H1 (cell line): ENCODE measurements around the gene PAEP. TPM values are rescaled to one million over a fixed set of nuclear protein-coding genes. Genes with fewer than 3 reads are reported as not detected.
A peak's percentile ranks its signal among the peaks of the same experiment; 100 is the strongest.

ENCODE experiments used
- CTCF ChIA-PET: fragments of 300-600 bp; sonication (Branson Sonifier 250); formaldehyde crosslinking; loops from one replicate; lab custom pipeline; 2021; ENCODE audit not compliant: partially characterized antibody; lab: Charles Lee
- POLR2A ChIA-PET: fragments of 300-600 bp; sonication (Branson Sonifier 250); formaldehyde crosslinking; loops from one replicate; lab custom pipeline; 2021; ENCODE audit warnings: inconsistent platforms; ENCODE audit not compliant: partially characterized antibody; lab: Charles Lee
- DNase-seq, 2 experiments: peaks; one replicate each; pipeline versions ENCODE4 v3.0.0 to v3.0.0-alpha.2; 2010 to 2022; ENCODE audit warnings: low spot score in 2 of 2, low read depth in 1 of 2, mixed read lengths in 1 of 2
- FAIRE-seq: peaks from 2 replicates; lab custom pipeline; 2011; peaks lifted over from hg19 to GRCh38; lab: Jason Lieb, UNC
- H2AFZ ChIP-seq: 2 replicates; pipeline ENCODE4 v1.8.1; 2012; ENCODE audit warnings: low read length, inconsistent platforms
- H2AK5ac ChIP-seq: 2 replicates; pipeline ENCODE4 v1.6.1; 2013; ENCODE audit warnings: low read depth, low read length
- H2BK120ac ChIP-seq: replicated peaks from 2 replicates; pipeline ENCODE3; 2013; ENCODE audit warnings: low read depth, low read length, inconsistent platforms
- H2BK12ac ChIP-seq: 2 replicates; pipeline ENCODE4 v1.6.1; 2013; ENCODE audit warnings: low read depth, low read length
- H2BK15ac ChIP-seq: 2 replicates; pipeline ENCODE4 v1.6.1; 2013; ENCODE audit warnings: low read length
- H2BK20ac ChIP-seq: 2 replicates; pipeline ENCODE4 v1.6.1; 2013; ENCODE audit warnings: low read length
- H2BK5ac ChIP-seq: 2 replicates; pipeline ENCODE4 v1.6.1; 2013; ENCODE audit warnings: low read depth, low read length
- H3K14ac ChIP-seq: 2 replicates; pipeline ENCODE4 v1.6.1; 2013; ENCODE audit warnings: inconsistent platforms; ENCODE audit not compliant: insufficient read length
- H3K18ac ChIP-seq: 2 replicates; pipeline ENCODE4 v1.6.1; 2013; ENCODE audit warnings: low read length; ENCODE audit errors: extremely low read depth
- H3K23ac ChIP-seq: 2 replicates; pipeline ENCODE4 v1.6.1; 2013; ENCODE audit warnings: inconsistent platforms; ENCODE audit not compliant: insufficient read length
- H3K23me2 ChIP-seq: 2 replicates; pipeline ENCODE4 v1.6.1; 2013; ENCODE audit warnings: low read depth, low read length
- H3K27ac ChIP-seq: 2 replicates; pipeline ENCODE4 v1.6.1; 2011; ENCODE audit warnings: low read depth, low read length, inconsistent platforms
- H3K27me3 ChIP-seq, 4 experiments: replicated peaks in 1 of 4; 1 replicate in 1 of 4; 2 replicates in 3 of 4; pipeline versions ENCODE4 v1.6.1 to v1.8.1; 2011 to 2013; ENCODE audit warnings: low read length in 3 of 4, mild to moderate bottlenecking in 3 of 4, inconsistent platforms in 2 of 4, mixed read lengths in 2 of 4, moderate library complexity in 1 of 4; ENCODE audit not compliant: control insufficient read depth in 3 of 4, insufficient read depth in 3 of 4; ENCODE audit errors: extremely low read depth in 1 of 4
- H3K36me3 ChIP-seq, 4 experiments: 2 replicates each; pipeline versions ENCODE4 v1.6.1 to v1.8.1; 2011 to 2013; ENCODE audit warnings: mild to moderate bottlenecking in 4 of 4, low read length in 3 of 4, moderate library complexity in 2 of 4, control low read depth in 1 of 4, inconsistent platforms in 1 of 4; ENCODE audit not compliant: insufficient read depth in 4 of 4, control insufficient read depth in 2 of 4
- H3K4ac ChIP-seq: replicated peaks from 2 replicates; pipeline ENCODE3; 2013; ENCODE audit warnings: low read length, low read depth, mixed read lengths, inconsistent platforms; ENCODE audit not compliant: insufficient read length
- H3K4me1 ChIP-seq, 4 experiments: replicated peaks in 1 of 4; 1 replicate in 1 of 4; 2 replicates in 3 of 4; pipeline versions ENCODE4 v1.6.1 to v1.8.1; 2011 to 2013; ENCODE audit warnings: low read length in 3 of 4, inconsistent platforms in 2 of 4, mixed read lengths in 1 of 4; ENCODE audit not compliant: insufficient read depth in 4 of 4, control insufficient read depth in 3 of 4
- H3K4me2 ChIP-seq, 2 experiments: 2 replicates each; pipeline versions ENCODE4 v1.6.1 to v1.8.1; 2011 to 2013; ENCODE audit warnings: low read depth in 2 of 2, low read length in 2 of 2, control low read depth in 1 of 2, inconsistent platforms in 1 of 2, mild to moderate bottlenecking in 1 of 2; ENCODE audit not compliant: insufficient read depth in 1 of 2
- H3K4me3 ChIP-seq, 4 experiments: fragments of 200-600, 300-600 bp in 1 of 4; sonication (generic), shearing (Covaris generic), sonication (Bioruptor Twin) in 1 of 4; 2 replicates each; pipeline versions ENCODE4 v1.5.1 to v1.8.1; 2011 to 2016; ENCODE audit warnings: low read length in 4 of 4, low read depth in 3 of 4, control low read depth in 2 of 4, inconsistent platforms in 2 of 4, mild to moderate bottlenecking in 2 of 4, mixed read lengths in 1 of 4, moderate library complexity in 1 of 4; ENCODE audit not compliant: insufficient read depth in 2 of 4; ENCODE audit errors: extremely low read depth in 1 of 4
- H3K56ac ChIP-seq: replicated peaks from 2 replicates; pipeline ENCODE3; 2013; ENCODE audit warnings: low read depth, mild to moderate bottlenecking, mixed read lengths, low read length, inconsistent platforms; ENCODE audit not compliant: insufficient read length
- H3K79me1 ChIP-seq: 2 replicates; pipeline ENCODE4 v1.6.1; 2013; ENCODE audit warnings: low read depth, low read length, control low read depth
- H3K79me2 ChIP-seq, 2 experiments: 2 replicates each; pipeline versions ENCODE4 v1.6.1 to v1.8.1; 2012 to 2013; ENCODE audit warnings: low read length in 2 of 2, mild to moderate bottlenecking in 2 of 2, inconsistent platforms in 1 of 2; ENCODE audit not compliant: insufficient read depth in 2 of 2, control insufficient read depth in 1 of 2
- H3K9ac ChIP-seq, 4 experiments: replicated peaks in 1 of 4; 1 replicate in 1 of 4; 2 replicates in 3 of 4; pipeline versions ENCODE4 v1.6.1 to v1.8.1; 2011 to 2013; ENCODE audit warnings: low read depth in 3 of 4, low read length in 3 of 4, control low read depth in 2 of 4, mild to moderate bottlenecking in 2 of 4, moderate library complexity in 2 of 4, inconsistent platforms in 1 of 4; ENCODE audit errors: extremely low read depth in 1 of 4
- H3K9me3 ChIP-seq, 2 experiments: 2 replicates each; pipeline versions ENCODE4 v1.6.1 to v1.8.1; 2012 to 2013; ENCODE audit warnings: mild to moderate bottlenecking in 2 of 2, moderate library complexity in 2 of 2, control low read depth in 1 of 2, inconsistent platforms in 1 of 2, low read depth in 1 of 2, low read length in 1 of 2, mixed read lengths in 1 of 2; ENCODE audit not compliant: insufficient read depth in 2 of 2
- H4K20me1 ChIP-seq, 2 experiments: replicated peaks in 1 of 2; 2 replicates each; pipeline versions ENCODE3 to v1.8.1; 2011 to 2013; ENCODE audit warnings: inconsistent platforms in 2 of 2, low read length in 2 of 2, mild to moderate bottlenecking in 1 of 2; ENCODE audit not compliant: insufficient read depth in 2 of 2, control insufficient read depth in 1 of 2
- H4K5ac ChIP-seq: 2 replicates; pipeline ENCODE4 v1.6.1; 2013; ENCODE audit warnings: low read length, low read depth, mixed read lengths, inconsistent platforms; ENCODE audit not compliant: insufficient read length
- H4K8ac ChIP-seq: 2 replicates; pipeline ENCODE4 v1.8.0; 2013; ENCODE audit warnings: mild to moderate bottlenecking, moderate library complexity, low read length, inconsistent platforms; ENCODE audit not compliant: insufficient read depth; ENCODE audit errors: extremely low read depth
- H4K91ac ChIP-seq: replicated peaks from 2 replicates; pipeline ENCODE3; 2013; ENCODE audit warnings: low read length, mixed read lengths, inconsistent platforms; ENCODE audit not compliant: insufficient read length
- BCL11A ChIP-seq, 2 experiments: IDR thresholded peaks; one replicate each; pipeline ENCODE4 v1.6.1; 2011; ENCODE audit warnings: low read depth in 2 of 2, low read length in 2 of 2, mild to moderate bottlenecking in 2 of 2
- GTF2F1 ChIP-seq: IDR thresholded peaks from 2 replicates; pipeline ENCODE4 v1.6.1; 2012; ENCODE audit warnings: low read depth, low read length, improper control_type of control experiment, borderline replicate concordance
- HDAC2 ChIP-seq, 2 experiments: fragments of 300-600 bp in 1 of 2; sonication (generic) in 1 of 2; IDR thresholded peaks; 2 replicates each; pipeline ENCODE4 v1.6.1; 2011 to 2012; ENCODE audit warnings: low read depth in 2 of 2, low read length in 2 of 2, mild to moderate bottlenecking in 2 of 2, moderate library complexity in 2 of 2, borderline replicate concordance in 1 of 2, inconsistent platforms in 1 of 2
- JUN ChIP-seq: IDR thresholded peaks from 2 replicates; pipeline ENCODE4 v1.6.1; 2011; ENCODE audit warnings: low read depth, mild to moderate bottlenecking, improper control_type of control experiment, low read length
- JUND ChIP-seq: IDR thresholded peaks from 2 replicates; pipeline ENCODE4 v1.6.1; 2011; ENCODE audit warnings: mild to moderate bottlenecking, improper control_type of control experiment, low read length
- KDM4A ChIP-seq: IDR thresholded peaks from one replicate; pipeline ENCODE4 v1.7.1; 2012; ENCODE audit warnings: low read depth, mild to moderate bottlenecking, moderate library complexity, low read length, inconsistent platforms; ENCODE audit not compliant: severe bottlenecking
- NRF1 ChIP-seq: IDR thresholded peaks from 2 replicates; pipeline ENCODE4 v1.6.1; 2011; ENCODE audit warnings: mild to moderate bottlenecking, low read depth, low read length, improper control_type of control experiment
- RXRA ChIP-seq: IDR thresholded peaks from 2 replicates; pipeline ENCODE4 v1.6.1; 2011; ENCODE audit warnings: low read depth, mild to moderate bottlenecking, low read length, moderate library complexity; ENCODE audit not compliant: insufficient read depth
- SIRT6 ChIP-seq: IDR thresholded peaks from one replicate; pipeline ENCODE4 v1.7.1; 2012; ENCODE audit warnings: low read length, inconsistent platforms
- TAF7 ChIP-seq: optimal IDR thresholded peaks from 2 replicates; pipeline ENCODE3; 2011; ENCODE audit warnings: low read depth, mild to moderate bottlenecking, inconsistent platforms, low read length, moderate library complexity, borderline replicate concordance
- TBP ChIP-seq: IDR thresholded peaks from 2 replicates; pipeline ENCODE4 v1.6.1; 2011; ENCODE audit warnings: low read depth, low read length, improper control_type of control experiment
- TCF12 ChIP-seq: IDR thresholded peaks from 2 replicates; pipeline ENCODE4 v1.6.1; 2011; ENCODE audit warnings: low read depth, mild to moderate bottlenecking, low read length
- whole genome bisulfite sequencing, 2 experiments: shearing (Covaris generic) in 1 of 2; methylation state at CpG; one replicate each; pipeline versions ENCODE4 v1.1.6 to v1.1.7; 2013 to 2015; ENCODE audit warnings: low lambda C conversion rate in 2 of 2, mixed read lengths in 2 of 2, inconsistent platforms in 1 of 2, low coverage in 1 of 2, missing lambda C conversion rate in 1 of 2; ENCODE audit not compliant: insufficient replicate concordance in 2 of 2, insufficient coverage in 1 of 2, insufficient read length in 1 of 2; ENCODE audit errors: extremely low coverage in 1 of 2, missing lambda C conversion rate in 1 of 2; 5-methylcytosine and 5-hydroxymethylcytosine counted together
- polyA plus RNA-seq, 7 experiments: library from polyadenylated mRNA; depleted of rRNA in 3 of 7; stranded (reverse) in 5 of 7; unstranded in 2 of 7; fragments of >200 nt in 5 of 7; fragments of 200-250 nt in 2 of 7; gene quantifications; 1 replicate in 5 of 7; 2 replicates in 1 of 7; 4 replicates in 1 of 7; pipeline versions ENCODE4 v1.2.1 to v1.2.3, GENCODE V29; 2011 to 2013; ENCODE audit warnings: missing spikeins in 2 of 7, mixed read lengths in 2 of 7
- total RNA-seq: library from RNA; stranded (reverse); fragmentation: NEBNext Ultra II Directional; extraction: Animal tissue kit (Norgen Biotek cat#: 25700); gene quantifications from 2 replicates; pipeline ENCODE4 v1.2.1, GENCODE V29; 2021

PAEP gene
- total and polyA plus RNA-seq, 2 of the 8 experiments (the other 6 are each of a cell fraction or from before 2014, with no cell fraction given), result not detected

DNA sequence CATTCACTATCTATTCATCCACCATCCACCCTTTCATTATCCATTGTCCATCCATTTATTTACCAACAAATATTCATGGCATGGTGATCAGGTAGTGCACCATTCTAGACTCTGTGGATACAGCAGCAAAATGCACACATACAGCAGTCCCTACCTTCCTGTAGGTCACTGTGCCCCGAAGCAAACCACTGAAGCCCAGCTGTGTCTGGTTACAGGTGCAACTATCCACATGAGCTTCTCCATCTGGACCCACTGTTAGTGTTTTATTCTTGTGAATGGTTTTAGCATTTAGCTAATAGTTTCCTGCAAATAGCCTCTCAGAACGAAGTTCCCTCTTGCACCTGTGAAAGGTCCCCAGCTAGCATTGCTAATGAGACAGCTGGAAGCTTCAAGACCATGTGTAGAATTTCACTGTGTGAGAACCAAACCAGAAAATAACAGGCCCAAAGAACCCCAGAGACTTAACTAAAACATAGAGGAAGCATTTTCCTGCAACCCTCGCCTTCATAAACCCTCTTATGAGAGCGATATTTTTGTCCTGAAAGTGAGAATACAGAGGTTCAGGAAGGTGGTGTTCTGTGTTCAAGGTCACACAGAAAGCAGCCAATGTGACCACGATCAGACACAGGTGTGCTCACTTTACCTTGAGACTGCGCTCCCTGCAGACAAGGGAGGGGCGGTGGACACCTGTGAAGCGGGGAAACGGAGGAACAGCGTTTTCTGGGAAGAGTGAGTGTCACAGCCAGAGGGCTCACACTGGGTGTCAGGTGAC is 18.5 kb downstream of the PAEP start:
- H2BK5ac ChIP-seq, result no peak overlapping the region
- WGBS, 2 experiments, result 83% methylated on average over 10 of the region's 10 CpGs; no CpG with 5 or more reads in 1 of the 2 experiments
- no peak overlapping the region for H3K4ac ChIP-seq
- no peak overlapping the region for H4K91ac ChIP-seq
- POLR2A ChIA-PET, result interaction anchor here (0.6 kb wide), 1 partner anchor 53 kb away, joined by 4 read pairs; no protein-coding TSS in a partner anchor
- H2BK120ac ChIP-seq, result no peak overlapping the region
- no peak overlapping the region for H2BK20ac ChIP-seq
- H3K4me1 ChIP-seq, result no peaks in the 10 kb centered on the region
- H2BK12ac ChIP-seq, result no peak overlapping the region
- no peak overlapping the region for H2AK5ac ChIP-seq
- no peak overlapping the region for H3K18ac ChIP-seq
- no peak for FAIRE-seq
- no peak overlapping the region for H2AFZ ChIP-seq
- H3K4me3 ChIP-seq, result no peak overlapping the region
- peaks cover 2 to 3% of the 10 kb centered on the region in 2 experiments; a peak in 1 of 4 replicates for H3K9me3 ChIP-seq
- no peaks in the 10 kb centered on the region for H4K20me1 ChIP-seq
- H3K27me3 ChIP-seq, result no peaks in the 10 kb centered on the region
- no peak overlapping the region for H3K4me2 ChIP-seq
- H4K5ac ChIP-seq, result no peak overlapping the region
- H3K56ac ChIP-seq, result no peak overlapping the region
- peaks cover 15% of the 10 kb centered on the region; the same call in 1 of the 2 replicates for H3K23me2 ChIP-seq
- H2BK15ac ChIP-seq, result no peak overlapping the region
- no peak for DNase-seq
- H3K27ac ChIP-seq, result no peak overlapping the region
- H3K14ac ChIP-seq, result peak overlapping the region; percentile 93
- no peaks in the 10 kb centered on the region for H3K79me1 ChIP-seq
- no peak overlapping the region for H3K23ac ChIP-seq
- no peaks in the 10 kb centered on the region for H3K79me2 ChIP-seq
- H4K8ac ChIP-seq, result no peak overlapping the region
- H3K36me3 ChIP-seq, result no peaks in the 10 kb centered on the region
- no peak overlapping the region for H3K9ac ChIP-seq
- TF ChIP-seq KDM4A, result no peak
- no peak for TF ChIP-seq NRF1
- TF ChIP-seq BCL11A (IDR thresholded peaks at IDR 0.05; ENCODE audit: low read depth in 2 of 2, low read length in 2 of 2), result no peak
- no peak for TF ChIP-seq HDAC2 (IDR thresholded peaks at IDR 0.05; ENCODE audit: borderline replicate concordance in 1 of 2, low read depth in 2 of 2, low read length in 2 of 2)
- no peak for TF ChIP-seq SIRT6
- no peak for TF ChIP-seq TAF7
- no peak for TF ChIP-seq JUN
- TF ChIP-seq TBP, result no peak
- no peak for TF ChIP-seq JUND
- TF ChIP-seq TCF12, result no peak
- TF ChIP-seq GTF2F1, result no peak
- TF ChIP-seq RXRA, result no peak
- TF ChIP-seq, all 59 proteins: peak for 0
- CTCF ChIA-PET, result no interaction called here
